Common myeloid progenitor, CD34-positive (primary cell): Measurements from ENCODE around the gene CNNM2.

ENCODE experiments used
- CTCF ChIA-PET: fragments of 350-600 bp; sonication (Branson Sonifier 250); formaldehyde crosslinking; loops from one replicate; lab custom pipeline; 2021; ENCODE audit warnings: antibody characterized with exemption; lab: Charles Lee
- POLR2A ChIA-PET: fragments of 350-600 bp; sonication (Branson Sonifier 250); formaldehyde crosslinking; loops from one replicate; lab custom pipeline; 2021; ENCODE audit warnings: antibody characterized with exemption; lab: Charles Lee
- DNase-seq, 3 donors: peaks; one replicate each; pipeline versions ENCODE4 v3.0.0 to v3.0.0-alpha.2; 2013
- H3K27ac ChIP-seq, 2 experiments: 1 replicate in 1 of 2; 2 replicates in 1 of 2; pipeline ENCODE4 v1.7.0; 2013; ENCODE audit warnings: inconsistent platforms in 2 of 2, low read length in 2 of 2, mild to moderate bottlenecking in 2 of 2, low read depth in 1 of 2, moderate library complexity in 1 of 2; ENCODE audit not compliant: severe bottlenecking in 2 of 2, insufficient read depth in 1 of 2, poor library complexity in 1 of 2
- H3K27me3 ChIP-seq, 5 experiments: replicated peaks in 2 of 5; 1 replicate in 3 of 5; 2 replicates in 2 of 5; pipeline versions ENCODE4 v1.6.1 to v1.7.0; 2013; ENCODE audit warnings: low read length in 4 of 5, mild to moderate bottlenecking in 2 of 5, moderate library complexity in 2 of 5, inconsistent platforms in 1 of 5; ENCODE audit not compliant: insufficient read depth in 5 of 5, control insufficient read depth in 4 of 5
- H3K36me3 ChIP-seq, 4 experiments: 1 replicate in 2 of 4; 2 replicates in 2 of 4; pipeline versions ENCODE4 v1.6.1 to v1.7.0; 2013; ENCODE audit warnings: low read length in 3 of 4, control low read depth in 1 of 4, mild to moderate bottlenecking in 1 of 4; ENCODE audit not compliant: control insufficient read depth in 4 of 4, insufficient read depth in 4 of 4
- H3K4me1 ChIP-seq, 4 experiments: 1 replicate in 3 of 4; 2 replicates in 1 of 4; pipeline versions ENCODE4 v1.6.1 to v1.7.1; 2013; ENCODE audit warnings: low read length in 3 of 4, mild to moderate bottlenecking in 3 of 4, control low read depth in 1 of 4, inconsistent platforms in 1 of 4, moderate library complexity in 1 of 4; ENCODE audit not compliant: control insufficient read depth in 4 of 4, insufficient read depth in 4 of 4; ENCODE audit errors: control extremely low read depth in 1 of 4
- H3K4me3 ChIP-seq, 7 experiments: 1 replicate in 4 of 7; 2 replicates in 3 of 7; pipeline versions ENCODE4 v1.5.1 to v1.7.0; 2013; ENCODE audit warnings: mild to moderate bottlenecking in 7 of 7, low read length in 6 of 7, moderate library complexity in 6 of 7, inconsistent platforms in 2 of 7, low read depth in 2 of 7, control low read depth in 1 of 7; ENCODE audit not compliant: insufficient read depth in 4 of 7, control insufficient read depth in 1 of 7; ENCODE audit errors: extremely low read depth in 1 of 7
- H3K9me3 ChIP-seq, 5 experiments: 1 replicate in 4 of 5; 2 replicates in 1 of 5; pipeline versions ENCODE4 v1.6.1 to v1.7.1; 2013; ENCODE audit warnings: low read length in 4 of 5, mild to moderate bottlenecking in 2 of 5, inconsistent platforms in 1 of 5, low read depth in 1 of 5, moderate library complexity in 1 of 5; ENCODE audit not compliant: control insufficient read depth in 4 of 5, insufficient read depth in 2 of 5; ENCODE audit errors: control extremely low read depth in 1 of 5
- WGBS: methylation state at CpG from one replicate; pipeline ENCODE4 v1.1.5; 2013; ENCODE audit not compliant: insufficient coverage; 5-methylcytosine and 5-hydroxymethylcytosine counted together

CNNM2 gene

GRCh38 chr10:103090911-103091310, 172.8 kb downstream of the CNNM2 start:
- no peak for DNase-seq
- CTCF ChIA-PET, result interaction anchor here (1.2 to 3.4 kb wide), 2 partner anchors 10 kb away, joined by 3 to 12 read pairs; no protein-coding TSS in a partner anchor
- WGBS, result 100% methylated on average over 5 of the region's 7 CpGs

DNA sequence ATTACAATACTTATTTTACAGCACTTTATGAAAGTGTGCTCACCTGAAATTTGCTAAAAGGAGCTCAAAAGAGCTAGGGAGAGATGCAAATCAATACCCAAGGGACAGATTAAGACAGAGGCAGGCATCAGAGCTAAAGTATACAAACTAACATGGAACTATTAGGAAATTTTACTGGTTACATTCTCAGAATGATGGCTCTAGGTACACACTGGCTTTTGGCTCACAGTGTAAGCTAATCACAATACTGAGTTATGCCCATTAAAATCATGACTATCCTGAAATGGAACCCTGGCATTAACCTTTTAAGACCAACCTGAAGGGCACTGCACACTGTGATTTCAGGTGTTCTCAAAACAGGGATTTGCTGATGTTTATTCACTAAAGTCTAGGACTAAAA, 176.9 kb downstream of the CNNM2 start:
- Histone ChIP-seq H3K4me1 (no peaks in the 10 kb centered on the region), H3K27ac (no peak overlapping the region), H3K36me3 (peaks cover 52 to 93% (median 77%) of the 10 kb centered on the region in 4 experiments), H3K27me3 (no peaks in the 10 kb centered on the region), H3K9me3 (no peaks in the 10 kb centered on the region), H3K4me3 (no peak overlapping the region)
- ChIA-PET POLR2A (no interaction called here), CTCF (interaction anchor here (1.4 to 1.6 kb wide), 2 partner anchors 12 to 13 kb away, joined by 3 read pairs; no protein-coding TSS in a partner anchor)
- DNase-seq, result no peak

More at GRCh38 chr10:103090911-103091310, 172.8 kb downstream of the CNNM2 start:
- Histone ChIP-seq H3K36me3 (peaks cover 44 to 89% (median 77%) of the 10 kb centered on the region in 4 experiments), H3K27ac (no peak overlapping the region), H3K27me3 (no peaks in the 10 kb centered on the region), H3K9me3 (no peaks in the 10 kb centered on the region), H3K4me3 (no peak overlapping the region), H3K4me1 (no peaks in the 10 kb centered on the region)
- POLR2A ChIA-PET, result no interaction called here

- H3K27me3 ChIP-seq, result no peaks in the 10 kb centered on the region
- H3K4me1 ChIP-seq, result no peaks in the 10 kb centered on the region
- no peaks in the 10 kb centered on the region for H3K9me3 ChIP-seq
- WGBS, result 100% methylated on average over 1 of the region's 3 CpGs
- H3K27ac ChIP-seq, result no peak overlapping the region
- no peak for DNase-seq
- peaks cover 51 to 93% (median 75%) of the 10 kb centered on the region in 4 experiments for H3K36me3 ChIP-seq
- CTCF ChIA-PET, result interaction anchor here (1.6 kb wide), 1 partner anchor 14 kb away, joined by 3 read pairs; no protein-coding TSS in a partner anchor
- POLR2A ChIA-PET, result no interaction called here
- H3K4me3 ChIP-seq, result no peak overlapping the region
Measured at GRCh38 chr10:103096130-103096529, 178.0 kb downstream of the CNNM2 start.

GRCh38 chr10:103098240-103098639, 180.1 kb downstream of the CNNM2 start:
- no peak overlapping the region for H3K27ac ChIP-seq
- no peaks in the 10 kb centered on the region for H3K27me3 ChIP-seq
- H3K36me3 ChIP-seq, result peaks cover 44 to 88% (median 68%) of the 10 kb centered on the region in 4 experiments
- DNase-seq, result no peak
- ChIA-PET CTCF (interaction anchor here (0.6 to 1.5 kb wide), 3 partner anchors 32 to 375 kb away, joined by 3 to 4 read pairs (median 4); no protein-coding TSS in a partner anchor), POLR2A (interaction anchor here (0.6 kb wide), 1 partner anchor 165 kb away, joined by 3 read pairs; no protein-coding TSS in a partner anchor)
- H3K4me1 ChIP-seq, result no peaks in the 10 kb centered on the region
- no peak overlapping the region for H3K4me3 ChIP-seq
- H3K9me3 ChIP-seq, result no peaks in the 10 kb centered on the region

- H3K36me3 ChIP-seq, result peaks cover 42 to 89% (median 64%) of the 10 kb centered on the region in 4 experiments
- CTCF ChIA-PET, result interaction anchor here (1.0 to 2.8 kb wide), 2 partner anchors 10 to 183 kb away, joined by 3 to 12 read pairs; partner anchors contain the start of gene CNNM2
- H3K4me3 ChIP-seq, result no peak overlapping the region
- no peaks in the 10 kb centered on the region for H3K27me3 ChIP-seq
- 100% methylated on average over 1 of the region's 2 CpGs for WGBS
- DNase-seq, result no peak
- H3K4me1 ChIP-seq, result no peaks in the 10 kb centered on the region
- H3K9me3 ChIP-seq, result no peaks in the 10 kb centered on the region
- H3K27ac ChIP-seq, result no peak overlapping the region
- POLR2A ChIA-PET, result no interaction called here
Measured at GRCh38 chr10:103100620-103101019, 182.5 kb downstream of the CNNM2 start.

GRCh38 chr10:103102195-103102594, 184.1 kb downstream of the CNNM2 start:
- Histone ChIP-seq H3K9me3 (no peaks in the 10 kb centered on the region), H3K27ac (no peak overlapping the region), H3K4me1 (no peaks in the 10 kb centered on the region), H3K4me3 (no peak overlapping the region), H3K27me3 (no peaks in the 10 kb centered on the region), H3K36me3 (peaks cover 43 to 88% (median 62%) of the 10 kb centered on the region in 4 experiments)
- CTCF ChIA-PET, result interaction anchor here (1.5 to 2.8 kb wide), 3 partner anchors 11 to 142 kb away, joined by 3 to 12 read pairs (median 7); no protein-coding TSS in a partner anchor
- no peak for DNase-seq
- POLR2A ChIA-PET, result no interaction called here
- 100% methylated on average over 1 of the region's 3 CpGs for WGBS

DNA sequence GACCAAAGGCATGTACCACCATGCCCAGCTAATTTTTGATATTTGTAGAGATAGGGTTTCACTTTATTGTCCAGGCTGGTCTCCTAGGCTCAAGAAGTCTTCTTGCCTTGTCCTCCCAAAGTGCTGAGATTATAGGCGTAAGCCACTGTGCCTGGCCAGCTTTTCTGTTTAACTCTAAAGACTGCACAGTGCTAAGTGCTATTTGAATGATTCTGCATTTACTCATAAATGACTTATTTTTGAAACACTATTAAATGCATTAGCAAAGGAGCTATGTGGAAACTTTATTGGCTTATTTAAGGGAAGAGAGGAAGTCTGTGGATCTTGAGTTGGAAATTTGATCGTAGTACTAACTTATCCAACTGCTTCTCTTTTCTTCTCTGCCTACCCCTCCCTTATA, 185.9 kb downstream of the CNNM2 start:
- CTCF ChIA-PET, result interaction anchor here (0.8 to 2.3 kb wide), 3 partner anchors 11 to 140 kb away, joined by 3 to 7 read pairs (median 4); no protein-coding TSS in a partner anchor
- peaks cover 30 to 77% (median 47%) of the 10 kb centered on the region in 4 experiments for H3K36me3 ChIP-seq
- POLR2A ChIA-PET, result no interaction called here
- no peaks in the 10 kb centered on the region for H3K4me1 ChIP-seq
- WGBS, result no CpG with 5 or more reads among the region's 2 CpGs
- H3K27me3 ChIP-seq, result no peaks in the 10 kb centered on the region
- H3K9me3 ChIP-seq, result no peaks in the 10 kb centered on the region
- no peak overlapping the region for H3K4me3 ChIP-seq
- DNase-seq, result no peak
- no peak overlapping the region for H3K27ac ChIP-seq
